HL-60 (cell line): ENCODE data around the gene LPAR6.

Experiments
- DNase-seq, 2 experiments: peaks; one replicate each; pipeline ENCODE4 v3.0.0-alpha.2; 2010 to 2020; ENCODE audit warnings: low read depth in 1 of 2, low spot score in 1 of 2
- H3K27ac ChIP-seq: fragments of 250-450 bp; sonication (Bioruptor Pico); replicated peaks from 2 replicates; pipeline ENCODE4 v1.5.1; 2020; ENCODE audit warnings: mild to moderate bottlenecking, moderate library complexity
- H3K27me3 ChIP-seq: fragments of 250-450 bp; sonication (Bioruptor Pico); 2 replicates; pipeline ENCODE4 v1.5.1; 2021; ENCODE audit warnings: mild to moderate bottlenecking, moderate library complexity; ENCODE audit not compliant: insufficient read depth, poor library complexity, severe bottlenecking
- H3K4me3 ChIP-seq: replicated peaks from 2 replicates; pipeline ENCODE4 v1.5.1; 2011; ENCODE audit warnings: mild to moderate bottlenecking, control low read depth, low read length; ENCODE audit not compliant: insufficient read depth
- CTCF ChIP-seq: IDR thresholded peaks from one replicate; pipeline ENCODE4 v1.5.1; 2011; ENCODE audit warnings: low read length, control low read depth, inconsistent platforms; ENCODE audit not compliant: insufficient read depth
- GABPA ChIP-seq: IDR thresholded peaks from 2 replicates; pipeline ENCODE4 v1.6.1; 2012; ENCODE audit warnings: low read depth
- POLR2AphosphoS5 ChIP-seq: IDR thresholded peaks from 2 replicates; pipeline ENCODE4 v1.6.1; 2012; ENCODE audit warnings: low read depth
- REST ChIP-seq: IDR thresholded peaks from 2 replicates; pipeline ENCODE4 v1.6.1; 2012; ENCODE audit warnings: low read depth; ENCODE audit not compliant: insufficient replicate concordance
- SPI1 ChIP-seq: IDR thresholded peaks from 2 replicates; pipeline ENCODE4 v1.6.1; 2012; ENCODE audit warnings: low read depth, mild to moderate bottlenecking, borderline replicate concordance

Gene LPAR6

GRCh38 chr13:48411147-48411794 lies 1.6 kb downstream of the LPAR6 start:
- Histone ChIP-seq H3K4me3 (peak overlapping the region; percentile 33), H3K27ac (peak overlapping the region; percentile 31), H3K27me3 (no peaks in the 10 kb centered on the region)
- no peak for TF ChIP-seq GABPA
- TF ChIP-seq SPI1, result no peak
- TF ChIP-seq POLR2AphosphoS5, result no peak
- no peak for TF ChIP-seq CTCF
- no peak for TF ChIP-seq REST
- no peak for DNase-seq

- TF ChIP-seq POLR2AphosphoS5 (no peak), SPI1 (no peak), REST (no peak), CTCF (no peak), GABPA (no peak)
- DNase-seq, result no peak
- H3K27ac ChIP-seq, result no peak overlapping the region
- no peak overlapping the region for H3K4me3 ChIP-seq
- H3K27me3 ChIP-seq, result no peaks in the 10 kb centered on the region
Measured at GRCh38 chr13:48410199-48410598, 2.7 kb downstream of the LPAR6 start.

- TF ChIP-seq REST (no peak), SPI1 (no peak), POLR2AphosphoS5 (no peak), CTCF (no peak), GABPA (no peak)
- no peak for DNase-seq
- Histone ChIP-seq H3K27me3 (no peaks in the 10 kb centered on the region), H3K27ac (no peak overlapping the region), H3K4me3 (no peak overlapping the region)
Measured at GRCh38 chr13:48405875-48406274, 7.0 kb downstream of the LPAR6 start.
